NCI-H2196 treated with DMSO at 0.1 percent for 48 hours (cell line): Measurements from ENCODE around the gene C13orf42.
"Not testable (repeated sequence)": the region's sequence is repeated elsewhere in the genome, so short reads cannot be mapped to it uniquely, and the experiment has no call there.

ENCODE experiments used
- DNase-seq: peaks from one replicate; lab custom pipeline; 2025; ENCODE audit not compliant: unreplicated experiment; lab: John Stamatoyannopoulos, UW

The C13orf42 gene

DNA sequence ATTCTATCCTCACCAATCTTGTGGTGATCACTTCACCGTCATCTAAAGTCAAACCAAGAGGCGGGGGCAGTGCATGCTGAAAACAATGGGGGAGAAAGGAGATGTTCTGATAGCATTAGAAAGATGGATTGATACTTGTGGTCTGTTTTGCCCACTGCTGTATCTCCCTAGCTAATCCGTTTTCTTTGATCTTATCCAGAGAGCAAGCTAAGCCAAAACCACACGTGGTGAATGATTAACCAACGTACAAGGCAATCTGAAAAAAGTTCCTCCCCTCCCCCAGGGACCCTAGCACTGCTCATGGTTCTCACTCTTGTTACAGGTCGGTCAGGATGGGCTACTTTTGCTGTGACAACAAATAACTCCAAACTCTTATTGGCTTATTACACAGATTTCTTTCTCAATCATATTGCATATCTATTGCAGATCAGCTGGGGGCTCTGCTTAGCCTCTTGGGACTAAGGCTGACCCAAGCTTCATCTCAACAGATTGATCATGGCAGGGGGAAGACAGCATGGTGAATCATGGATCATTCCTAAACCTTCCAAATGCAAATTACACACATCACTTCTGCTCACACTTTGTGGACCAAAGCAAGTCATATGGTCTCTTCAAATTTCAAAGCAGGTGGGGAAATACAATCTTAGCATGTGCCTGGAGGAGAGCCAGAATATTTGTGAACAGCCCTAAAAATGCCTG is 11.9 kb upstream of the C13orf42 start:
- DNase-seq, result no peak

GRCh38 chr13:51120873-51121272 is 9.8 kb upstream of the C13orf42 start:
- not testable (repeated sequence) for DNase-seq

- no peak for DNase-seq
Measured at GRCh38 chr13:51118809-51119431, 7.8 kb upstream of the C13orf42 start.

- no peak for DNase-seq
Measured at GRCh38 chr13:51113969-51114368, 2.9 kb upstream of the C13orf42 start.

DNA sequence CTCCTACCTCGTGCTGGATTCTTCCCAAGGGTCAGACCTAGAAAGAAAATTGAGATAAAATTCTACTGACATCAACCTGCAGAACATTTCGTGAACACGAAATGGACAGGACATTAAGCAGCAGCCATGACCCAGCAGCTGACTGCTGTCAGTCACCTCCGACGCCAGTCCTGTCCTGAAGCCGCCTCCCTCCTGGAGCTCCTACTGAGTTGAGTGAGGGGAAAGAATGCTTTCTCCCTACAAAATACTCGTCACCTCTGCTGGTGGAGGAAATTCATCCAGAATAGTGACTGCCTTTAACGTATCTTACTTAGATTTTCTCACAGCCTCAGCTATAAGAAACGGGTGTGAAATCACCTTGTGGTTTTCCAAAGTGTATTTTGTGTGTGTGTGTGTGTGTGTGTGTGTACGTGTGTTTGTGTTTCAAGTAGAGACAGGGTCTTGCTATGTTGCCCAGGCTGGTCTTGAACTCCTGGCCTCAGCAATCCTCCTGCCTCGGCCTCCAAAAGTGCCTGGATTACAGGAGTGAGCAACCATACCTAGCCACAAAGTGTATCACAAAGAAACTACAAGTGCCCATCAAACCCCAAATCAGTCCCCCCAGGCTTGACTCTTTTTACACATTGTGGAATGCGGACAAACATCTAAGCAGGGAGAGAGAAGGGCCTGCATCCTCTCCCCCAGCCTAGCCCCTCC is 2.3 kb upstream of the C13orf42 start:
- no peak for DNase-seq

DNA sequence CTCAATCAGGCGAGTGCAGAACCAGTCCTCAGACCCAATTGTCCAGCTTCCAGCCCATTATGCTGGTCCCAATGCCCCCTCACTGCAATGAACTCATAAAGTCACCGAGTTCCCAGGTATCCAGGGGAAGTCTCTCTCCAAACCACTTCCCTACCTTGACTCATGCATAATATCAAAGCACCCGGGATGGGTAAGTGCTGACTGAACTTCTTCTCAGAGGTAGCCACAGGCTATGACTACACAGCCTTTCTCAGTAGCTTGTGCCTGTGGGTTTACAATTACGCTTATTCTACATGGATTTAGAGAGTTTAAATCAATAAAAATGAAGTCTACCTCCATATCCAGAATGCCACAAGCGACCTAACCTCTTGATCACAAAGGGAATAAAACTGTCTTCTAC is 1.7 kb upstream of the C13orf42 start:
- no peak for DNase-seq

- DNase-seq, result no peak
Measured at GRCh38 chr13:51111997-51112396, 923 bp upstream of the C13orf42 start.

DNA sequence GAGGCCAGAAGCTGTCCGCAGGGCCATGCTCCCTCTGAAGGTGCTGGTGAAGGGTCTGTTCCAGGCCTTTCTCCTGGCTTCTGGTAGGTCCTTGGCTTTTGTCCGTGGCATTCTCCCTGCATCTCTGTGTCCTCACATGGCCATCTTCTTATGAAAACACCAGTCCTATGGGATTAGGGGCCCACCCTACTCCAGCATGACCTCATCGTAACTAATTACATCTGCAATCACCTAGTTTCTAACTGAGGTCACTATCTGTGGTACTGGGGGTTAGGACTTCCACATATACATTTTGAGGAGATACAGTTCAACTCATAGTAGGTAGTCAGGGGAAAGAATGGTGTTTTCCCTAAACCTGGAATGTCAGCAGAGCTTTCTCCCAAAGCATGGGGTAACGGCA is 3.1 kb downstream of the C13orf42 start:
- no peak for DNase-seq

GRCh38 chr13:51105046-51105445 is 6.0 kb downstream of the C13orf42 start:
- no peak for DNase-seq

DNA sequence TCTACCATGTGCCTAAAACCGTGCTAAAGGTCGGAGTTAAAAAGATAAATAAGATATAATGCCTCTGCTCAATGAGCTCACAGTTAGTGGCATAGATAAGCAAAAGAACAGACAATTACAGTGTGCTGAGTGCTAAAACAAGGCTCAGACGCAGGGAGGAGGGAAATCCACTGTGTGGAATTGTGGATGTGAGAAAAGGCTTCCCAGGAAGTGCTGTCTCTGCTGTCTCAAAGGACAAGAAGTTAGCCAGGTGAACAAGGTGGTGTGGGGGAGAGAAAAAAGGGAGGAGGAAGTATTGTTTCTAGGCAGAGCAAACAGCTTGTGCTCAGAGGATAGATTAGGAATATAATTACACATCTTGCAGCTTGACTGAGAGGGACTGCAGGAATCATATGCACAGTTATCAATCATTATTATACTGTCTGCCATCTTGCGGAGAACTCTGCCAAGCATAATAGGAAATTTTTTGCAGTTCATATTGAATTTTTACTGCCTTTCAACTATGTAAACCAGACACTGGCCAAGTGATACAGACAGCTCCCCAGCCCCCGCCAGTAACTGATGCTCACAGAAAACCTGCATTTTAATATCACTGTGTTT is 9.3 kb downstream of the C13orf42 start:
- DNase-seq, result no peak

GRCh38 chr13:51097353-51098043 is 13.6 kb downstream of the C13orf42 start:
- DNase-seq, result no peak

DNA sequence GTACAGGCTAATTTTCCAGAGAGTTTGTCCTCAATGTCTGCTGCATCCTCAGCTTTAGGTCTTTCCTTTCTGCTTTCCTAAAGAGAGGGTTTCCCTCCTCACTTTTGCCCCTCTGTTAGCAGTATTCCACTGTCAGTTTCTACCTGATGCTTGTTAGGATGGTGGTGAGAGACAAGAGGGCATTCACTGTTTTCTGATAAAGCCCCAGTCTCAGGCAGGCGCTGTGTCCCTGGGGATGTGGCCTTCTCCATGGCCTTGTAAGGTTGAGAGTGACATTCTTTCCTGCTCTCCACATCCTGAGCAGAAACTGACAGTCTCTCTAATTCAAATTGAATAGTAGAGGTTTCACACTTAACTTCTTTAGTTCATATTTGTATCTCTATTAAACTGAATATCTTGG is 14.9 kb downstream of the C13orf42 start:
- DNase-seq, result no peak

DNA sequence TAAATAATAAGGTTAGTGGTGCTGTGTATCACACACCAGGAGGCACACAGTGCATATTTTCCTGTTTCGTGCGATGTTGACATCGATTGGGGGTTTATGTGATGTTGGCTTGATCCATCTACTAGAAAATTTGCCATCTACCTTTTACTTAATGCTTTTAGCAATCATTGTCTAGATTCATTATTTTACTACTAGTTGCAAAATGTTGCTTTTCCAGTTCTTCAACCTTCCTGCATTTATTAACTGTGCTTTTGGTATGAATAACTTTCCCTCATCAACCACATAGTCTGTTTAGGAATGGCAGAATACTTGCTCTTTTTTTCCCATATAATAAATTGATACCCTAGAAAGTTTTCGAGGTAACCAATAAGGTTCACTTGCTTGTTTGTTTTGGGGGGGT is 17.5 kb downstream of the C13orf42 start:
- DNase-seq, result no peak

DNA sequence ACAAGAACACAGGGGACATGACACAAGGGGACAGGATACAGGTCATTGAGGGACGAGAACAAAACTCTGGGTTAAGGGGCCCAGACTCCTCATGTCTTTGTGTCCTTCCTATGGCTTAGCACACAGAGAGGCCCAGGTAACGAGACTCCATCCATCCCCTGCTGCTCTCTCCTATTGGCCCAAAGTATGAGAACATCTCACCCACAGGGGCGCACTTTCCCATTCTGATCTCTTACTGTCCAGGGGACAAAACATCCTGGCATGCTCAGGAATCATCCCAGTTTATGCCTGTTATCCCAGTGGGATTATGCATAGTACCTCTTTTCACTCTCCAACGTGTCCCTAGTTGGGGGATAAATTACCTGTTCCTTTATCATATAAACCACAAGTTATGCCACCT is 19.2 kb downstream of the C13orf42 start:
- no peak for DNase-seq

- no peak for DNase-seq
Measured at GRCh38 chr13:51083706-51084105, 27.4 kb downstream of the C13orf42 start.

GRCh38 chr13:51080478-51081065 is 30.5 kb downstream of the C13orf42 start:
- DNase-seq, result not testable (repeated sequence)

- DNase-seq, result no peak
Measured at GRCh38 chr13:51071493-51071892, 39.6 kb downstream of the C13orf42 start.

- peak; percentile 13 for DNase-seq
Measured at GRCh38 chr13:51070005-51070649, 40.9 kb downstream of the C13orf42 start.

GRCh38 chr13:51068501-51068900 is 42.6 kb downstream of the C13orf42 start:
- DNase-seq, result no peak

GRCh38 chr13:51067706-51068105 is 43.4 kb downstream of the C13orf42 start:
- no peak for DNase-seq
